Skin of body (tissue), 2 donors: ENCODE data around the gene SCGB2B2. TPM values are rescaled to one million over a fixed set of nuclear protein-coding genes. Genes with fewer than 3 reads are reported as not detected.
"Not testable (repeated sequence)": the region's sequence is repeated elsewhere in the genome, so short reads cannot be mapped to it uniquely, and the experiment has no call there.

Source experiments
- DNase-seq: peaks from one replicate; lab custom pipeline; 2025; lab: John Stamatoyannopoulos, UW
- total RNA-seq: library from RNA; depleted of rRNA; stranded (reverse); fragments of >200 nt; gene quantifications from one replicate; pipeline ENCODE4 v1.2.3, GENCODE V29; 2014

SCGB2B2 gene
- total RNA-seq, 1 donor from 2014 or later, result 0.59 TPM

DNA sequence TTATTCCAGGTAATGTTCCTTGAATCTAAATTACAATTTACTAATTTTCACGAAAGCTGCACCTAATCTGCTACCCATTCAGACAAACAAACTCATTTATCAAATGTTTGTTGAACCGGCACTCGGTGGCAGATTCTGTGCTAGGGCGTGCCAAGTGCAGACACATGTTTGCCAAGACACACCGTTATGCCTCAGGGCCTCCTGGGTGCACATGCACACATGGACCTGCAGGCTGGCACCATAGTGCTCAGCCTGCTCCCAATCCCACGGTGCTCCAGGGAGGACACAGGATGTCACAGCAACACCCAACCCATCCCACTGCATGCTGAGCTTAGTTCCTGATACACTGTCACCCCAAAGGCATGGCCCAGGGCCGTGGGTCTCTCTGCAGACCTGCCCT, 7.7 kb downstream of the SCGB2B2 start:
- no peak for DNase-seq

DNA sequence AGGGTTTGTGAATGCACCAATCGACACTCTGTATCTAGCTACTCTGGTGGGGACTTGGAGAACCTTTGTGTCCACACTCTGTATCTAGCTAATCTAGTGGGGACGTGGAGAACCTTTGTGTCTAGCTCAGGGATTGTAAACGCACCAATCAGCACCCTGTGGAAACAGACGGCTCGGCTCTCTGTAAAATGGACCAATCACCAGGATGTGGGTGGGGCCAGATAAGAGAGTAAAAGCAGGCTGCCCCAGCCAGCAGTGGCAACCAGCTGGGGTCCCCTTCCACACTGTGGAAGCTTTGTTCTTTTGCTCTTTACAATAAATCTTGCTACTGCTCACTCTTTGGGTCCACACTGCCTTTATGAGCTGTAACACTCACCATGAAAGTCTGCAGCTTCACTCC, 8.3 kb downstream of the SCGB2B2 start:
- not testable (repeated sequence) for DNase-seq

DNA sequence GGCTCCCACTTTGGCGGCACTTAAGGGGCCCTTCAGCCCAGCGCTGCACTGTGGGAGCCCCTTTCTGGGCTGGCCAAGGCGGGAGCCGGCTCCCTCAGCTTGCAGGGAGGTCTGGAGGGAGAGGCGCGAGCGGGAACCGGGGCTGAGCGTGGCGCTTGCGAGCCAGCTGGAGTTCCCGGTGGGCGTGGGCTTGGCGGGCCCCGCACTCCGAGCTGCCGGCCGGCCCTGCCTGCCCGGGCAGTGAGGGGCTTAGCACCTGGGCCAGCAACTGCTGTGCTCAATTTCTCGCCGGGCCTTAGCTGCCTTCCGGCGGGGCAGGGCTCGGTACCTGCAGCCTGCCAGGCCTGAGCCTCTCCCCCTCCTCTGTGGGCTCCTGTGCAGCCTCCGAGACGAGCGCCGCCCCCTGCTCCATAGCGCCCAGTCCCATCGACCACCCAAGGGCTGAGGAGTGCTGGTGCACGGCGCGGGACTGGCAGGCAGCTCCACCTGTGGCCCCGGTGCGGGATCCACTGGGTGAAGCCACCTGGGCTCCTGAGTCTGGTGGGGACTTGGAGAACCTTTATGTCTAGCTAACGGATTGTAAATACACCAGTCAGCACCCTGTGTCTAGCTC, 8.8 kb downstream of the SCGB2B2 start:
- DNase-seq, result not testable (repeated sequence)

DNA sequence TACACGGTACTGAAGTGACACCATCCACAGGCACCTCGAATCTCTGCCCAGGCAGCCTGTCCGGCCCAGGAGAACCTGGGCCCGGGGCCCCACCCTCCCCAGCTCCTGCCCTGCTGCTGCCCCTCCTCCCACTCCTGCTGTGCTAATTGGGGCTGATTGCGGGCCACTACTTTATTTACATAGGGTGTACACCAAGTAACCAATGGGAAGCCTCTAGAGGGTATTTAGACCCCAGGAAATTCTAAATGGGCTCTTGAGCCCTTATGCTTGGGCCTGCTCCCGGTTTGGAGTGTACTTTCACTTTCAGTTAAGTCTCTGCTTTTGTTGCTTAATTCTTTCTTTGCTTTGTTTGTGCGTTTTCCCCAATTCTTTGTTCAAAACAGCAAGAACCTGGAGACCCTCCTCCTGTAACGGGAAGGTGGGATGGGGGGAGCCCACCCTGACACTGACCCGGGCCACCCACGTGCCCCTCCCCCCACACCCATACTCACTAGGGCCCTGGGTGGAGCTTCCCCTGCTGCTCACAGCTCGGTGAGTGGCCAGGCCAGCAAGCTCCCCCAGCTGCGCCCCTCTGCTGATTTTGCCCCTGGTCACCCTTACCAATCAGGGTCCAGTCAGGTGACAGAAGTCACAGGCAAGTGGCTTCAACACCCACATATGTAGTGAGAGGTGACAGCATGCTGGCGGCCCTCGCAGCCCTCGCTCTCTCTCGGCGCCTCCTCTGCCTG, 9.4 kb downstream of the SCGB2B2 start:
- no peak for DNase-seq

DNA sequence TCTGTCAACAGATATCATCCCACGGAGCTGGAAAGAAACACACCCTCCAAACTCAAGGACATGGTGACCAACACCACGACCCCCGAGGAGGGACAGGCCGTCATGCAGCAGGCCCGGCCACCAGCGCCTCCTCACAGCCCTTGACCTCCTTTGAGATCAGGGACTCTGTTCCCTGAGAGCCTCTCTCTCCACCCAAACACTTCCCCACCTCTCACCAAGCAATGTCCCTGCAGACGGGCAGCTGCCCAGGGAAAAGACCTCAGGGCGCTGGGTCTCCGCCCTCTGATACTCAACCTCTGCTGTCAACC, 10.0 kb downstream of the SCGB2B2 start:
- DNase-seq, result no peak

DNA sequence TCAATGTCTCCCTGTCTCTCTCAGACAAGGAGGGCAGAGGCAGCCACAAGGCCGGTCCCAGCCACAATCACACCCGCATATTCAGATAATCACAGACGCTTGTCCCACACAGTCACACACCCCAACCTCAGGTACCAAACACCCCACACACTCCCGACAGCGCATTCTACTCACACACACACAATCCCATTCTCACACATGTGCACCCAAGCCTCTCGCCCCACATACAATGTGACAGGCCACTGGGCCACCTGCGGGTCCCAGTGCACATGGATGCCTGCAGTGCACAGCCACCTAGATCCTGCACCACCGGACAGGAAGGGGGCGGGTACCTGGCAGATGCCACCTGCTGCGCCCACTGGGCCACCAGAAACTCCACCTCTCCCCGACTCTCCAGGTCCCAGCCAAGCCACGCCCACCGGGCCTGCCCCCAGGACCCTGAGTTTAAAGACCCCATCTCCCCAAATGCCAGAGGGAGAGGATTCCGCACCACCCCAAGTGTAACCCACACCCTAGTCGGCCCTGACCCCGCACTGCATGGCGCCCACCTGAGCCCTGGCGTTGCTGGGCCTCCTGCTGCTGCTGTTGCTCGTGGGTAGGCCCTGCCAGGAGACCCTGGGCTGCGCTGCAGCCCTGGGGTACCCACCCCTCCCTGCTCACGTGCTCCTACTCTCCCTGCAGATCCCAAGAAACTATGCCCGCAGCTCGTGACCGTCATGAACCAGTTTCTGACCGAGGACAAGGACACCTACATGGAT, 10.6 kb downstream of the SCGB2B2 start:
- no peak for DNase-seq

DNA sequence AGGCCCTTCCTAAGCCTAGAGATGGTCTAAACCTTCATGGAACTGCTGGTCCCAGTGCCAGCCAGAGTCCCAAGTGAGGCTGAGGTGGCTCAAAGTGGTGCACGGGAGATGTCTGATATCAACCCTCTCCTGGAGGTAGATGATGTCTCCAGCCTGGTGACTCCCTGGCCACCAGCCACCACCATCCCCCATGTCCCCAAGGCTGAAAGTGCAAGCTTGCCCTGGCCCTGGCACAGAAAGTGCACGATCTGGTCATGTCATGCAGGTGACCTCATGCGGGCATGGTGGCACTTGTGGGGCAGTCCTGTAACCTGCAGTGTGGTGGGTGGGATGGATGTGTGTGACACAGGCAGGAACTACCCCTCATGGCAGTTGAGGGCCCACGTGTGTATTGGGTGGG, 11.7 kb downstream of the SCGB2B2 start:
- DNase-seq, result not testable (repeated sequence)

DNA sequence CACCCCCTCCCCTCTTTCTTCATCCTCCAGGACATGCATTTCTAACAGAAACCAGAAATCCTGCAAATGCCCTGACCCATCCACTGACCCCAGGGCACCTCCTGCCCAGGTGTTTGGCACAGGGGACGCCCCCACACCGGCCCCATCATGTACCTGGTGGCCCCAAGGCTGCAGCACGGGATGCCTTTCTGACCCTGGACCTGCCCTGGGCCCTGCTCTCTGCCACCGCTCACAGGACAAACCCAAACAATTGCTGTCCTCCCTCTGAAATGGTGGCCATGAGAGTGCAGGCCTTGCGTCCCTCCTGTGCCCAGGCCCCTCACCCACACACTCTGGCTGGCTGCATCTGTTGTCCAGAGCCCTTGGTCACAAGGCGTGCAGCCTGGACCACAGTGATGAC, 12.1 kb downstream of the SCGB2B2 start:
- no peak for DNase-seq

DNA sequence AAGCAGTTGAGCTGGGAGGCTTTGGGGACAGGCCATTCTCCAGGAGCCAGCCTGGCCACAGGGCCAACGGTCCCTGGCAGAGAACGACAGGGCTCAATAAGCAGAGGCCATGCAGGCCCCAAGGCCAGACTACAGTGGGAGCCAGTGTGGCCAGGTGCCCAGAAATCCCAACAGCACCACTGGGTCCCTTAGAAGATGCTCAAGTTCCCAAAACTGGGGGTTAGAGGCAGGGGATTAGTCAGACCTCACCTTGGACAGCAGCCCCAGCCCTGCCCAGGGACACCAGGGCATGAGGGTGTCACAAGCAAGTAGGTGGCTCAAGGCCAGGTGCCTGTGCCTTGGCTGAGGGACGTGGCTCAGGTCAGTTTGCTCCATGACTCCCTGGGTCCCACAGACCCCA, 12.8 kb downstream of the SCGB2B2 start:
- no peak for DNase-seq

DNA sequence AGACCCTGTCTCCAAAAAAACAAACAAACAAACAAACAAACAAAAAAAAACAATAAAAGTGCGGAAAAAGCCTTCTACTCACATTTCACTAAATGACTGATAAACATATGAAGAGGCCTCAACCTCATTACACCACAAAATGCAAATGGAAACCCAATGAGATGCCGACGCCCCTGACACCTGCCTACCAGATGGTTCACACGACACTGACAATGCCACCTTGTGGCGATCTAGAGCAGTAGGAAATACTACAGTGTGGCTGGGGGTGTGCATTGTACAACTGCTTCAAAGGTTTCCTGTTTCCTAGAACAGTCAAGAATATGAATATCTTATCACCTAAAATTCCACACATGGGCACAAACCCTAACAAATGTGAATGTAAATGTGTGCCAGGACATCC, 14.0 kb downstream of the SCGB2B2 start:
- peak; percentile 43 for DNase-seq

DNA sequence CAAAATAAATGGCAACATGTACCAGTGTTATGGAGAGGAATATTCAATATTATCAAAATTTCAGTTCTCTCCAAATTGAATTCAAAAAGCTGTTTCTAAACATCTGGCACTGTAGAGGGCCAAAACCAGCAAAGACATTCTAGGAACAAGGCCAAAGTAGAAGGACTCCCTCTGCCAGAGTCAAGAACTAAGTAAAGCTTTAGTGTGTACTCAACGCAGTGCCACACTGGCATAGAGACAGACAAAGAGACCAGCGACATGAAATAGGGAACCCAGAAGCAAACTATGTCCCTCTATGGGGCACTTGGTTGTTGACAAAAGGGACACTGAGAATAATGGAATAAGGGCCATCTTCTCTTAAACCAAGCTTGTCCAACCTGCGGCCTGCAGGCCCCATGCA, 15.6 kb downstream of the SCGB2B2 start:
- DNase-seq, result no peak

DNA sequence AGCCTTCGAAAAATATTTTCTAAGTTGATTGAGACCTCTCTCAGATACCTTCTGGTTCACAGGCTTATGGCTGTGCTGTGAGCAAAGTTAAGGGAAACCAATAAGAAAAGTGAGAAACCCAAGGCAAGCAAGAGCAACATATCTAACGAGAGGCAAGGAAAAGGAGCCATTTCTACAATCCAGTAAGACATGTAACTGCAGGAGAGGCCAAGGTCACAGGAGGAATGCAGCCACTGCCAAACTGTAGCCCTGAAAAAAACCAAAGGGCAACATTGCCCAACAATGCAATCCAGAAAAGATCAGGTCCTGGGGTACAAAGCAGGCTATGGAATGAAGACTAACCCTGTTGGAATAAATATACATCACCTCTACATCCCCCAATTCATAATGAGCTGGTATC, 21.3 kb downstream of the SCGB2B2 start:
- no peak for DNase-seq

DNA sequence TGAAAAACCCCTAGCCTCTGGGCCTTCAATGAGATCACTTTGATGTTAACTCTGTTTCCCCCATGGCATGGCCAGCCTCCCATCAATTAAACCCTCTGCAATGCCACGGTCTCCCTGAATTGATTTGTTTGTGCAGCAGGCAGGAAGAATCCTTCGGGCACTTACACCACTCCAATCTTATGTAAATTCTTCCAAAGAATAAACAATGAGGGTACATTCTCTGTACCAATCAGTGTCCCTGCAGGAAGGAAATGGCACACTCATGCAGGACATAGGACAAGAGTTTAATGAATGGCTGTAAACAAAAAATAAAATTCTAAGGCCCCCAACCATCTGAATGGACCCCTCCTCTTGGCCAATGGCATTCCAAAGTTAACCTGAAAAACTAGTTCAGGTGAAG, 22.2 kb downstream of the SCGB2B2 start:
- no peak for DNase-seq

DNA sequence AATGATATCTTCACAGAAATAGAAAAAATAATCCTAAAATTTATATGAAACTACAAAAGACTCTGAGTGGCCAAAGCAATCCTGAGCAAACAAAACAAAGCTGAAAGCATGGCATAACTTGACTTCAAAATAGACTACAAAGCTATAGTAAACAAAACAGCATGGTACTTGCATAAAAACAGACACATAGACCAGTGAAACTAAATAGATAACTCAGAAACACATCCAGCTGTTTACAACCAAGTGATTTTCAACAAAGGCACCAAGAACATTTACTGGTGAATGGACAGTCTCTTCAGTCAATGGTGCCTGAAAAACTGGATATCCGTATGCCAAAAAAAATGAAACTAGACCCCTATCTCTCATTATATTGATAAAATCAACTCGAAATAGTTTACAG, 25.2 kb downstream of the SCGB2B2 start:
- no peak for DNase-seq

DNA sequence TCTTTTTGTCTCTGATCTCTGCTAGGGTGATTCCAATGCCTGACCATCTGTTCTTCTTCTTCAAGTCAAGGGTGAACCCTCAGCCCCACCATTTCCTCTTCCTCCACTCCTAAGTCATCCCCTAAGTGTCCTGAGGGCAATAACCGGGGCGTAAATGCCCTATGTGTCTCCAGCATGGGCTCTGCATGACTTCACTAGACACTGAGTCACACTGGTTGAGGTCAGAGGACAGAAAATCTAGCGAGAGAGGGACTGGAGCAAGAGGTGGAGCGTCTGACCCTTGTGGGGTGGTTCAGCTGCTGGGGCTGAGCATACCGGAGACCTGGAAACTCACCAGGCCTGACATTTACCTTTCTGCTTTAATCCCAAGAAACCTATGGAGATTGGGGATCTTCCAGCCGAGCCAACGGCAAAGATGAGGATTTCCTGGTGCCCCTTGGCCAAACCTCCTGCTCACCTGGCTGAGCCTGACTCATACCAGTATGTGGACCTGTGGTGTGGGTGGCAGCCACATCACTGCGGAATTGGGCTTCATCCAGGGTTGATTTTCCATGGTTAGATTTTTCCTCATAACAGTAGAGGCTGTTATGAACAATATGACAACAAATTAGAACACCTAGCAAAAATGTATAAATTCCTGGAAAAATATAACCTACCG, 26.9 kb downstream of the SCGB2B2 start:
- DNase-seq, result no peak

DNA sequence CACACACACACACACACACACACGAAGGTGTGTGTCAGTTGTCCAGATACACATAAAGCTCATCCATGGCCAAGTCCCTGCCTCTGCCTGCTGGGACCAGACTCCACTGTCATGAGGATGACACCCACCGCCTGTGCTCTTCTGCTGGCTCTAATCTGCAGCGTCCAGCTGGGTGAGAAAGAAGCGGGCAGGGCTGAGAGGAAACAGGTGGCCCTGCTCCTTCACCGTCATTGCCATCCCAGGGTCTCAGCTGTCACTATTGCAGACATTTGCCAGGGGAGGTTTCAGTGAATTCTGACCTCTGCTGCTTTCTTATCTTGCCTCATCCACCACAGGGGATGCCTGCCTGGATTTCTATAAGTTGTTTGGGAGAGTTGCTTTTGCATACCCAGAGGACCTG, 31.4 kb downstream of the SCGB2B2 start:
- no peak for DNase-seq

DNA sequence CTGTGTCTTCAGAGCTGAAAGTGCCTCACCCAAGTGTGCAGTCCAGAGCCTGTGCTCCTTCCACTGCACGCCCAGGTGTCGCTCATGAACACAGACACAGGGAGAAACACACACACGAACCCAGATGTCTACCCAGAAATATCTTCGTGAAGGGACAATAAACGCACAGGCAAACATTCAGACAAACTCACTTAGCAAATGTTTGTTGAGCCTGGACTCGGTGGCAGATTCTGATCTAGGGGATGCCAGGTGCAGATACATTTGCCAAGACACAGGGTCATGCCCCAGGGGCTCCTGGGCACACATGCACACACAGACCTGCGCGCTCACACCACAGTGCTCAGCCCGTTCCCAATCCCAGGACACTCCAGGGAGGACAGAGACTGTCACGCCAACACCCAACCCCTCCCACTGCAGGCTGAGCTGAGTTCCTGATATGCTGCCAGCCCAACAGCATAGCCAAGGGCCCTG, 31.9 kb downstream of the SCGB2B2 start:
- no peak for DNase-seq

DNA sequence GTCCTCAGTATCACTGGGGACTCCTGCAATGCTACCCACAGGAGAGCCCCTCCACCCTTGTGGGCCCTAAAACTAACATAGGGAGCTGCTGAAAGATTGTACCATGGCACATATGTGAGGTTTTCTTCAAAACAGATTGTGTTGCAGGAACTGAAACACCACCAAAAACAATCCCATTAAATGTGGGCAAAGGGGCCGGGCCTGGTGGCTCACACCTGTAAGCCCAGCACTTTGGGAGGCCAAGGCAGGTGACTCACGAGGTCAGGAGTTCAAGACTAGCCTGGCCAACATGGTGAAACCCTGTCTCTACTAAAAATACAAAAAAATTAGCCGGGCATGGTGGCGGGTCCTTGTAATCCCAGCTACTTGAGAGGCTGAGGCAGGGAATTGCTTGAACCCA, 34.7 kb downstream of the SCGB2B2 start:
- DNase-seq, result no peak

DNA sequence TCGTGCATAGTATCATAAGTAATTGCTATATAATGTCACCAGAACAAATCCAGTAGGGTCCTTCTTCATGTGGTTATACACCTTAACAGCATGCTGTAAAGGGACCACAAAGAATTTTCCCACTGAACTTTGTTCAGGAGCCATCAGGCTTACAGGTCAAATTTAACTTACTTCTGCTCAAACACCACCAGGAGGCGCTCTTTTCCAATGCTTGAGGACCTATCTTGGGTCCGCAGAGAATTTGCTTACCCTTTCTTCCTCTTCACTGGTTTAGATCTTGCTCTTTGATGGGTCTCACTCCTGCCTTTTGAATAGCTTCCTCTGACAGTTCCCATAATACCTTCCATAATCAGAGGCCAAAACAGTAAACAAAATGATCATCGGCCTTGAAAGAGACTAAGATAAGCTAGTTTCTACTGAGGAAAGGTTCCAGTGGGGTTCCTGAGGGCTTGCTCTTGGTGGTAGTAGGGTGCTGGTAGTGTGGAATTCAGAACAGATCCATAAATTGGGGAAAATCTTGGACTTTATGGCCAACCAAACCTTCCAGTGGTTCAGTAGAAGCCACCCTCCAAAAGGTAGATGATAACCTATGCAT, 37.4 kb downstream of the SCGB2B2 start:
- peak; percentile 8 for DNase-seq

DNA sequence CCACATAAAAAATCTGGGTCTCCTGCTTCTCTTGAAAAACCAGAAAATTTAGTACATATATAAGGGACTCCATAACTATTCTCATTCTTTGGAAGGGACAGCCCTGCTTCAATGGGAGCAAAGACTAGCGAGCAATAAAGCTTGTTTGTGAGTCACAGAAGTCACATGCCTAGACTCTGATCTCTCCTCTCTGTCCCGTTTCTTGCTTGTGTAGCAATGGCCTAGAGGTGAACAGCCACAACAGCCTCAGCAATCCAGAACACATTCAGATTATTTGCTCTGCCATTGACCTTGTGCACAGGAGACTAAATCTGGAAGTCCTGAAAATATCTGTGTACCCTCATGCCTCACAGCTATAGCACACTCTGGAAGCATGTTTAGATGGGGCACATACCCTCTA, 43.2 kb downstream of the SCGB2B2 start:
- DNase-seq, result no peak
